OCI-LY3 (cell line): ENCODE results near the gene GRID1.

Source experiments
- EZH2phosphoT487 ChIP-seq: fragments of 200-600 bp; shearing (Covaris generic); IDR thresholded peaks from 2 replicates; pipeline ENCODE4 v1.6.1; 2018; ENCODE audit warnings: antibody characterized with exemption, mixed run types, low read depth
- TF ChIP-seq, protein P1 (sequence below): fragments of 200-600, 300-600 bp; sonication (generic); IDR thresholded peaks from 2 replicates; pipeline ENCODE4 v1.5.1; 2014; ENCODE audit warnings: antibody characterized with exemption, low read length, low read depth

DNA sequence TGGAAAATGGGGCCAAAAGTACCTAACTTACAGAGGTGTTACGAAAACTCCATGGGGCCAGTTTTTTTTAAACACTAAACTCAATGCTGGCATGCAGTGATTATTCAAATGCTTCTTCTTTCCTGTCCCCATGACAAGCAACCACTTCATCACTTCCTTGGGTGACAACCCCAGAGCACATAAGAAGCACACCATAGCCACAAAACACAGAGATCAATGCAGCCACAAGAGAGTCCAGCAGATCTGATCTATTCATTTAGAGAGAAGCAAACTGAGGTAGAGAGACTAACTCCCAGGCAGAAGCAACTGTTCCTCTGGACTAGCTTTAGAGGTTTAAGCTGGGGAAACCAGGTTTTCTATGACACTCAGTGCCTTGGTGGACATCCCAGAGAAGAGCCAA lies 180.0 kb downstream of the GRID1 start:
- TF ChIP-seq, protein P1, sequence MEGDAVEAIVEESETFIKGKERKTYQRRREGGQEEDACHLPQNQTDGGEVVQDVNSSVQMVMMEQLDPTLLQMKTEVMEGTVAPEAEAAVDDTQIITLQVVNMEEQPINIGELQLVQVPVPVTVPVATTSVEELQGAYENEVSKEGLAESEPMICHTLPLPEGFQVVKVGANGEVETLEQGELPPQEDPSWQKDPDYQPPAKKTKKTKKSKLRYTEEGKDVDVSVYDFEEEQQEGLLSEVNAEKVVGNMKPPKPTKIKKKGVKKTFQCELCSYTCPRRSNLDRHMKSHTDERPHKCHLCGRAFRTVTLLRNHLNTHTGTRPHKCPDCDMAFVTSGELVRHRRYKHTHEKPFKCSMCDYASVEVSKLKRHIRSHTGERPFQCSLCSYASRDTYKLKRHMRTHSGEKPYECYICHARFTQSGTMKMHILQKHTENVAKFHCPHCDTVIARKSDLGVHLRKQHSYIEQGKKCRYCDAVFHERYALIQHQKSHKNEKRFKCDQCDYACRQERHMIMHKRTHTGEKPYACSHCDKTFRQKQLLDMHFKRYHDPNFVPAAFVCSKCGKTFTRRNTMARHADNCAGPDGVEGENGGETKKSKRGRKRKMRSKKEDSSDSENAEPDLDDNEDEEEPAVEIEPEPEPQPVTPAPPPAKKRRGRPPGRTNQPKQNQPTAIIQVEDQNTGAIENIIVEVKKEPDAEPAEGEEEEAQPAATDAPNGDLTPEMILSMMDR: no peak
- no peak for TF ChIP-seq EZH2phosphoT487
